ENCODE results near the gene SOHLH1.
"Not testable (repeated sequence)": the region's sequence is repeated elsewhere in the genome, so short reads cannot be mapped to it uniquely, and the experiment has no call there.

Gene SOHLH1

DNA sequence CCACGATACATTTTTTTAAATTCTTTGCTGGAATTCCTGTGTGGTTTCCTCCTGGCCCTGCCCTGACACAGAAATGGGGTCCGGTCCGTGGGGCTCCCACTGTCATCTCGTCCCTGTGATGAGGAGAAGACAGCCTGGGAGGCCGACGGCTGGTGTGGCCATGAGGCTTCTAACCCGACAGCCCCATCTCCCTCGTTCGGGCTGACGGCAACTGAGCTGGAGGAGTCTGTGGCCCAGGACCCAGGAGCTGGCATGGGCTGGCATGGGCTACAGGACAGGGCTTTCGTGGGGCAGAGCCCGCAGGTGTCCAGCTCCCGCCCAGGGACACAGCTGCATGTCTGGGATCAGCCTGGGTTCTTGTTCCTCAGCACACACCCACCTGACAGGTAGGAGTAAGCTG, 22.4 kb downstream of the SOHLH1 start:
- DNase-seq = no peak

DNA sequence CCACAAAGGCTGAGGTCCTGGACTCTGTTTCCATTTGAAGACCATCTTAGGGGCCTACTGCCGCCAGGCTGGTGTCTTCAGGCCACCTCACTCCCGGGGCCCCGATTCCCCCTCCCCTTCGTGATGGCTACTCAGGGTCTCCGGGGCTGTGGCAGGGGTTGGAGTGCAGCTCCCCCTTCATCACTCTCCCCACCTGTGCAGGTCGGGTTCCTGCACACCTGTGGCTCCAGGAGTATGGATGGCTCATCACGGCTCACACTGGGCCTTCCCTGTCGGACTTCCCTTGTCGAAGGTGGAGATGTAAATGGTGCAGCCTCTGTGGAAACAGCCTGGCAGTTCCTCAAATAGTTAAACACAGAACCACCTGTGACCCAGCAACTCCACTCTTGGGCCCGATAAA, 24.3 kb downstream of the SOHLH1 start:
- DNase-seq = no peak

DNA sequence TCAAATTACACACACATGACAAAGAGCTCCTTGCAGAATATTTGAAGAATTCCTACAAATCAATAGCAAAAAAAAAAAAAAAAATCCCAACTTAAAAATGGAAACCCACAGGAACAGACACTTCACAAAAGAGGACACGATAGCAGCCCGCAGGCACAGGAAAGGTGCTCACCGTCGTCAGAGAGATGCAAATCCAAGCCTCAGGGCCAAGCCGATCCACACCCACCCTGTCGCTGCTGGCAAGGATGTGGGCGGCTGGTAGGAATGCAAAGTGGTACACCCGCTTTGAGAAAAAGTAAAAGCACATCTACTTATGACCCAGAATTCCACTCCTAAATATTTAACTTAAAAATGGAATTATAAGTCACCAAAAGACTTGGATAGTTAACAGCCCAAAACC, 25.3 kb downstream of the SOHLH1 start:
- no peak for DNase-seq

DNA sequence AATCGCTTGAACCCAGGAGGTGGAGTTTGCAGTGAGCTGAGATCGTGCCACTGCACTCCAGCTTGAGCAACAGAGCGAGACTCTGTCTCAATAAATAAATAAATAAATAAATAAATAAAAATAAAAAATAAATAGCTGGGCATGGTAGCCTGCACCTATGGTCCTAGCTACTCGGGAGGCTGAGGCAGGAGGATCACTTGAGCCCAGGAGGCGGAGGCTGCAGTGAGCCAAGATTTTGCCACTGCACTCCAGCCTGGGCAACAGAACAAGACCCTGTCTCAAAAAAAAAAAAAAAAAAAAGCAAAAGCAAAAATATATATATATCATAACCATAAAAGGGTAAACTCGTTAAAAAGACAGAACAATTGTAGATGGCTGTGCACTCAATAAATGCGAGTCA, 26.5 kb downstream of the SOHLH1 start:
- not testable (repeated sequence) for DNase-seq

DNA sequence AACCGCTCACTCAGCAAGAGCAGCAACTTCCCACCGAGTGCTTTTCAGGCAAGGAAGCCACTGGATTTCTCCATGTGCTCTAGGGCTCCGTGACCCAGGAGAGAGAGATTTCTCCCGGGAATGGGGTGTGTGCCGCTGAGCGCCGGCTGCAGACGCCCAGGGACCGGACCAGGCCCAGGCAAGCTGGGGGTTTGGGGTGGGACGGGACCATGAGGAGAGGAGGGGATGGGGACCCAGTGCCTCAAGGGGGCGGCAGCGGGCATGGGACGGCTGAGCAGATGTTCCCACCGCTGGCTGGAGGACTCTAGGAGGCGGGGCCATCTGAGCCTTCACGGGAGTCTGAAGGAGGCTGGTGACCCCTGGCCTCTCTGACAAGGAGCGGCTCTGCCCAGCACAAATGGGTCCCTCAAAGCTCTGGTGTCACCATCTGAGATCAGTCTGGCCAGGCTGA, 27.7 kb downstream of the SOHLH1 start:
- DNase-seq = no peak

DNA sequence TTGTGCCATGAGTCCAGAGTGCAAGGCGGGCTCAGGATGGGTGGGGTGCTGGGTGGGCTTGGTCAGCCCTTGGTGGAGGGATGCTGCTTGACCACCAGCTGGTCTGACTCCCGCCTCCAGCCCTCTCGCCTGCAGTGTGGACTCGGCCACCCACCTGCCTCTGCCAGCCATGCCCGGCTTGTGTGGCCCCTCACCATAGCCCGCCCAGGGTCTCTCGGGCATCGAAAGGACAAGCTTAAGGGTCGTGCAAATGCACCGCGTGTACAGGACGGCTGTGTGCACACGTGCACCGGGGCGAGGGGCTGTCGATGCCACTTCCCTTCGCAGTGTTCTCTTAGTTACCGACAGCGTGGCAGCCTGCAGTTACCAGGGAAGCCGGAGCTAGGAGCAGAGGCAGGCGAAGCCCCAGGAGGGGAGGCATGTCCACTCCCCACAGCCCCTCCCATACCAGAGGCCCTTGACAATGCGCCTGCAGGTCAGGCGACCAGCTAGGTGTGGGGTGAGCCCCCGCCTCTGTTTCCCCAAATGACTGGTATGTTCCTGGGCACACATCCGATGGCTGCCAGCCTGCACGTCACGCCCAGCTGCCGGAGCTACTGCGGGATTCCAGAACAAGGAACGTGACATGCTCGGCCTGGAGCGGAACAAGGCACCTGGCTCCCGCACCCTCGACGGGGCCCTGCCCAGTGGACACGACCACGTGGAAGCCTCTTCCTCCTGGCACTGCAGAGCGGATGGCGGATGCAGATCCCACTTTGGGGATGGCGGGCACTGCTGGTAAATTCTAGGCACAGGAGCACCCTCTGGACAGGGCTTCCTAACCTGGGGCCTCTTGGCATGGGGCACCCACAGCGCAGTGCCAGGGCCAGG, 28.3 kb downstream of the SOHLH1 start:
- no peak for DNase-seq

DNA sequence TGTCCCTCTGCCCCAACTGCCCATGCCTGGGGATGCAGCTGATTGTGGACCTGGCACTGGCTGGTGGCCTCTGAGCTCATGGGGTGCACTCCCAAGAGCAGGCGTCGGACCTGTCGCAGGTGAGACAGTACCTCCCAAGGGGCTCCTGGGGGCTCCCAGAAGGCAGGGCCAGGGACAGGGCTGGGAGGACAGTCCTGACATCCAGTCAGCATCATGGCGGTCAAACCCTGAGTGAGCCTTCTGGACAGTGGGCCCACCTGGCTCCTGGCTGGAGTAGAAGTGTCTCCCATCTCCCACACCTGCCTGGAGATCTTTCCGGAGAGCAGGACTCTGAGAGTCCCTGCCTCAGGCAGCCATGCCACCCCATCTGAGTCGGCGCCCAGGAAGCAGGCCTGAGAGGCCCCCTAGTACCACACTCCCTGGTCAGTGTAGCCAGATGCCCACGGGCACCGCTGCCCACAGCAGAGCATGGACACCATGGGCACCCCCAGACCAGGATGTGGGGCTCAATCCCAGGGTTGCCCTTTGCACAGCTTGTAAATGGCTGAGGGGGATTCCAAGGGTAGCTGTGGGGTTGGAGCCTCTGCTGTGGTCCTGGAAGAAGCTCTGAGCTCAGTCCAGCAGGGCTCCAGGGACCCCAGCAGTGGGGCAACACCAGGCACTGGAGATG, 29.5 kb downstream of the SOHLH1 start:
- no peak for DNase-seq

DNA sequence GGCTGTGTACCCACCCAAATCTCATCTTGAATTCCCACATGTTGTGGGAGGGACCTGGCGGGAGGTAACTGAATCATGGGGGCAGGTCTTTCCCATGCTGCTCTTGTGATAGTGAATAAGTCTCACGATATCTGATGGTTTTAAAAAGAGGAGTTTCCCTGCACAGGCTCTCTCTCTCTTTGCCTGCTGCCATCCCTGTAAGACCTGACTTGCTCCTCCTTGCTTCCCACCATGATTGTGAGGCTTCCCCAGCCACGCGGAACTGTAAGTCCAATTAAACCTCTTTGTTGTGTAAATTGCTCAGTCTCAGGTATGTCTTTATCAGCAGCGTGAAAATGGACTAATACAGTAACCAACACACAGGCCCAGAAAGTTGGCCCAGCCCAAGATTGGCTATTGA, 30.3 kb downstream of the SOHLH1 start:
- not testable (repeated sequence) for DNase-seq

DNA sequence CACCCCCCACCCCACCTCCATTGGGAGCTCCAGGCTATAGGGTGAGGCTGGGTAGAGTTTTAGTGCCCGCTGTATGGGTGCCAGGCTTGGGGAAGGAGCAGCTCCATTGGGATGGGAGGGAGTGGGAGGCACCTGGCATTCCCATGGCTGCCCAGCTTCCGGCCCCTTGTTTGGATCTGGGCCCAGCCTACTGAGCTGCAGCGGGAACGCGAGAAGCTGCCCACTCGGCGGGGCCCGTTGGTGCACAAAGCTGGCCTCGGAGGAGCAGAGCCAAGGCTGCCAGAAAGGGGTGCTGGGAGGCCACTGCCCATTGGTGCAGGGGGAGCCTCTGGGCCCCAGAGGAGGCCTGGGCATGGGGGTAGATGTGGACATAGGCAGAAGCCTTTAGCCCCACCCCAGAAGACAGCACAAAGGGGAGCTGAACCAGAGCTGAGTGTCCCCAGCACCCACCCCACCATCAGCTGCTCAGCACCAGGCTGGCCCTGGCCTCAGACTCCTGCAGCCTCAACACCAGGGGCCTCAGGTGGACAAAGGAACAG, 31.7 kb downstream of the SOHLH1 start:
- DNase-seq = no peak

DNA sequence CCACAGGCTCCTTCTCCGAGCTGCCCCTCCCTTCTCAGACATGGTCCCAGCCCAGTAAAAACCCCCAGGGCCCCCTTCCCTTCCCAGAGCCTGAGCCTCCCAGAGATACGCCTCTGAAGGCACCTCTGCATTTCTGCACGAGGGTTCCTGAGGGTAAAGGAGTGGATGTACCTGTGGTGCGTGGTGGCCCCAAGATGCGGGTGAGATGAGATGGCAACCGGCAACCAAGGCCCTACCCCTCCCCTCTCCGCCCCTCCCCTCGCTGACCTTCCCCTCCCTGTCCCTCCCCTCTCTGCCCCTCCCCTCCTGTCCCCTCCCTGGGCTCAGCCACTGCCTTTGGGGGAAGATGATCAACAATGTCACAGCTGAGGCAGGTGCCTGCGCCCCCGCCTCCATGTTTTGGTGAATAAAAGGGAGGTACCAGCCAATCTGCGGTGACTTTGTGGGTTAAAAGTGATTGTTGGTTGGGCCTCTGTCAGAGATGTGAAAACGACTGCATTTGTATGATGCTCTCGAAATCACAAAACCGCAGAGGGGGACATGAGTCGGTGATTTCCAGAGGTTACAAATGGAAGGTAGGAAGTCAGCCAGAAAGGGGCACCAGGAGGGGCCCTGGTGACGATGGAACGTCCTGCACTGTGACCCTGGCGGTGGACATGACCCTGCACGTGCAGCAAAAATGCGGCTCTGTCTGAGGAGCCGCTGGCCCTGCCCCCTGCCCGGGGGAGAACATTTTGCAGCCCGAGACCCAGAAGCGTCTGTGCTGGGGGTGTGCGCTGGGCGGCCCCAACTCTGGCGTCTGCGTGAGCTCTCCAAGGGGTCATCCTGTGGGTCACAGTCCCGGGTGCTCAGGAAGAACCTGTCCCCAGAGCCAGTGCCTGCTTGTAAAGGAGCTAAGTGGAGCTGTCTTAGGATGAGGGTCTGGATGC, 32.5 kb downstream of the SOHLH1 start:
- no peak for DNase-seq

DNA sequence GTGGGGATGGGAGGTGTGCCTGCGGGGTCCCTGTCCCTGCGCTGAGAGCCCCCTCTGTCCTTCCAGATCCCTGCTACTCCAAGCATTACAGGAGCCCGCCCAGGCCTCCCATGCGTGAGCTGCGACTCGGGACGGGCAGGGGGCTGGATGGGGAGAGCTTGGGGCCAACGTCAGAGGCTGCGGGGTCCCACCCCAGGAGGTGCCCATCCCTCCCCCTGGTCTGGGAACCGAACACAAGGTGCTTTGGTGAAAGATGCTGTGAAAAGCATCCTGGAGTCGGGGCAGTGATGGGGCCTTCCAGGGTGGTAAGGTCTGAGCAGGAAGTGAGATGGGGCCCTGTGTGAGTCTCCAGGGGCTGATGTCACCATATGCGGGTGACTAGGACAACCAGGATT, 33.5 kb downstream of the SOHLH1 start:
- DNase-seq = no peak

DNA sequence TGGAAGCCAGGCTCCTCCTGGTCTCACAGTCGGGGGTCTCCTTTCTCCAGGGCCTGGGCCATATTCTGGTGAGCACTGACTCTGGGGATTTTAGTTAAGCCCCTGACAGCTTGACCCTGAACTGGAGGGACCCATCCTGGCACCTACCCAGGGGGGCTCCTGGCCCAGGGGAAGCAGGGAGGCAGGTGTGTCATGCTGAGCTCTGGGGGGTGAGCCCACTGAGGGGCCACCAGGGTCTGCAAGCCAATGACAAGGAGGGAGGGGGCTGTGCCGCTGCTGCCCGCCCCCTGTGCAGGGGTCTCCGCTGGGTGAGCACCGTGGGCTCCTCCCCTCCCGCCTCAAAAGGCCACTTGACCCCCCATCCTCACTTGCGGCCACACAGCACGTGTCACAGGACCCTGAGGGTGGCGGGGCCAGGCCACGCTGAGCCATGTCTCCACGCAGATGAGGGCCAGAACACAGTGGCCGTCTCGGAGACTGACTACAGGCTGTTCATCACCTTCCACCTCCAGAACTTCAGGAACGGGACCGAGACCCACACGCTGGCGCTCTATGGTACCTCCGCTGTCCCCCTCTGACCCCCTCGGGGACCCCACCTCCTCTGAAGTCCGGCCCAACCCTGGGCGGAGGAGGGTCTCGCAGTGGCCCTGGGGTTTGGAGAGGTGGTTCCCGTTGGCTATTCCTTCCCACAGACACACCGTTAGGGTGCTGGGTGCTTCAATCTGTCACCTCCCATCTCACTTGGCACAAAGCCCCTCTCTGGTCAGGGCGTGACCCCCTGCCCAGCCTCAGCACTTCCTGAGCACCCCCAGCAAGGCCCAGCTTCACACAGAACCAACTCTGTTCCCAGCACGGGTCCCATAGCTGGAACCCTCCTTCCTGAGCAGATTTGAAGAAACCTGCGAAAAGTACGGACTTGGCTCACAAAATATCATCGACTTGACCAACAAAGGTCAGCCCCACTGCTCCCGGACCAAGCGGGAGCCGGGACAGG, 34.2 kb downstream of the SOHLH1 start:
- no peak for DNase-seq

DNA sequence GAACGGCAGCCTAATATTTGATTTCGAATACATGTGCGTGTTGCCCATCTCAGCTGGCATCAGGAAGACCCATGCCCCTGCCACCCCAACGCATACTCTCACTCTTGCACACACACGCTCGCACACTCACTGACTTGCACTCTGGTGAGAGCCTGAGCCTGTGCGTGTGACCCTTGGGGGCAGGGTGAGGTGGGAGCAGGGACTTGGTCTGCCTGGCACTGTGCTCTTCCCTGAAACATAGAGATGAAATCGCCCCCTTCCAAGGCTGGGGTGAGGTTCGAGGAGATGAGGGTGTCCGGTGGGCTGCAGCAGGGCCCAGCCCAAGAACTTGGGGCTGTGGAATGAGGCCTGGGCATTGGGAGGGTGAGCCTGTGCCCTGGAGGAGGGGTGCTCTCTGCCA, 35.0 kb downstream of the SOHLH1 start:
- no peak for DNase-seq

DNA sequence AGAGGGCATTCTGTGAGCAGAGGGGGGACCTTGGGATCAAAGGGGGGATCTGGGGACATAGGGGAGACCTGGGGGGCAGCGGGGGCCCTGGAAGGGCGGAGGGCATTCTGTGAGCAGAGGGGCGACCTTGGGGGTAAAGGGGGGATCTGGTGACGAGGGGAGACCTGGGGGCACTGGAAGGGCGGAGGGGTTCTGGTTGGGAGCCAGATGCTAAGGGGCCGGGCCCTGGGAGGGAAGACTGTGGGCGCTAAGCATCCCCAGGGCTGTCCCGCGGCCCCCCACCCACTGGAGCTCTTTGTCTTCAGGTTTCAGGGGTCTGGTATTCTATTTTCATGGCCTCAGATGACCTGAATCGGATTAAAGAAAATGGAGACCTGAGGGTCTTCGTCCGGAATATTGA, 35.4 kb downstream of the SOHLH1 start:
- no peak for DNase-seq

DNA sequence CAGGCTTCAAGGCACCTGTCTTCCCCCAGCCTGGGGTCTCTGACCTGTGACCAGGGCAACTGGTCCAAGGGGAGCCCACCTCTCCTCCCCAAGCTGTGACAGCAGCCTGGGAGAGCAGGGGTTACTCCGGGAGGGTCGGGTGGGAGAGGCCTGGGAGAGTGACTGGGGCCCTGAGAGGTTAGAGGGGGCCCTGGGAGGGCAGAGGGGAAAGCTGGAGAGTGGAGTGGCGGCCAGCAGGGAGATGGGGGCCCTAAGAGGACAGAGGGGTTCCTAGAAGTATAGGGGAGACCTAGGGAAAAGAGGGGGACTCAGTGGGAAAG, 35.9 kb downstream of the SOHLH1 start:
- no peak for DNase-seq

DNA sequence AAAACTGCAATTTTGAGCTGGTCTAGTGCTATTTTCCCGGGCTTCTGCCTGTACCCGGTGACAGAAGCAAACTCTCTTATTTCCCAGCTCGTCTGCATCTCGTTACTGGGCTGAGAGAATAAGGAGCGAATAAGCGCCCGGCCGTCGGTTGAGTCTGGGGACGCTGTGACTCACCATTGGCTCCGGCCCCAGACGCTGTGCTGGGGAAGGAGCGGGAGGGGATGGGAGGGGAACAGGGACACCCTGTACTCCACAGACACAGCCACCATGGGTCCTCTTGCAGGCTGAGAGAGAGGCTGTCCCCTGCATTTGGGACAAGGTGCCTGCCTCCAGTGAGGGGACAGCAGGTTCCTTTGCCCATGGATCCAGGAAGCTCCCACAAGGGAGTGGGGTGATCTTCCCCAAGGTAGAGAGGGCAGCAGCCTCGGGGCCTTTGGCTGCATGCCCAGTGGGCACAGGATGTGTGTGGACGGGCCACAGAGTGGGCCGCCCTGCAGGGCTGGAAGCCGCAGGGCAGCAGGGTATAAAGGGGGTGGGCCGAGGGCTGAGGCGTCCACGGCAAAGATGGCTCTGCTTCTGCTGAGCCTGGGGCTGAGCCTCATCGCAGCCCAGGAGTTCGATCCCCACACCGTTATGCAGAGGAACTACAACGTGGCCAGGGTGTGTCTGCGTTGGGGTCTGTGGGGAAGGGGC, 36.4 kb downstream of the SOHLH1 start, which contains the start of gene LCN9:
Gene LCN9, plus strand, starts transcription at position 552 of the 693 bp plus-strand sequence. Its CDS starts 13 bp downstream, at position 565.
- DNase-seq = no peak

DNA sequence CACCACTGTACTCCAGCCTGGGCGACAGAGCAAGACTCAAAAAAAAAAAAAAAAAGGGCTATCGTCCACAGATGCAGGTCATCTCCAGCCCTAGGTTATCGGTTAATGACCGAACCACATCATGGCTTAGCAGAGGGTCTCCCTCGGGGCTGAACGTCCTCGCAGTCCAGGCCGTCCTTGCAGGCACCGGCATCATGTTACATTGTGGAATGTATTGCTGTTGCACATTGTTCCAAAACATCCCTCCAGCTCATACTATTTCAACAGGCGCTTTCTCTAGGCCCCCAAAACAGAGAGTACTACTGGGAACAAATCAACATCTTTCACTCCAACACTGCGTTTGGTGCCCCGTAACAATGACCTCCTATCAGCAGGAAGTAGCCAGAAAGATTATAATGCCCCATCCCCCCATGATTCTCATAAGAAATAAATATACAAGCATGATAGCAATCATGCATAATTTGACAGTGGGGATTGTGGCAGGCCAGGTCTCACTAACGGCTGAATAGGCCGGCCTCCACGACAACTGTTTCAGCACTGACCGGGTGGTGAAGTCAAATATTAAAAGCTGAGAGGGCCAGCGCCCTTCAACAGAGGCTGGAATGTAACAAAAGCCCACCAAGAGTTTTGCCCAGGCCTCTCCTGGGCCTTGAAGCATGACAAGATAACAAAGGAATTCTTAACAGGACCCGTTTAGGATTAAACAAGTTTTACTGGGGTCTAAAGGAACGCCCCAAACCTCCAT, 37.3 kb downstream of the SOHLH1 start:
- no peak for DNase-seq

DNA sequence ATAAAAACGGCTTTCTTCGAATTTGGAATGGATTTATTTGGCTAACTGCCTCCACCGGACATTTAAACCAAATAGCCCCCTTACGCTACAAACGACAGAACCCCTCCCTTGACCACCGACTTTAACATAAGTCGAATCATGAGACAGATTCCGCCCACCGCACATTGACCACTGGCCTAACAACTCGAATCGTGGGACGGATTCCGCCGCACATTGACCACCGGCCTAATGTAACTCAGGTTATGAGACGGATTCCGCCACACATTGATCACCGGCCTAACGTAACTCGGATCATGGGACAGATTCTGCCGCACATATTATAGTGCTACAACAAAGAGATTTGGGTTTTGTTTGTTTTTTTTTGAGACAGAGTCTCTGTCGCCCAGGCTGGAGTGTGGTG, 38.9 kb downstream of the SOHLH1 start:
- no peak for DNase-seq

DNA sequence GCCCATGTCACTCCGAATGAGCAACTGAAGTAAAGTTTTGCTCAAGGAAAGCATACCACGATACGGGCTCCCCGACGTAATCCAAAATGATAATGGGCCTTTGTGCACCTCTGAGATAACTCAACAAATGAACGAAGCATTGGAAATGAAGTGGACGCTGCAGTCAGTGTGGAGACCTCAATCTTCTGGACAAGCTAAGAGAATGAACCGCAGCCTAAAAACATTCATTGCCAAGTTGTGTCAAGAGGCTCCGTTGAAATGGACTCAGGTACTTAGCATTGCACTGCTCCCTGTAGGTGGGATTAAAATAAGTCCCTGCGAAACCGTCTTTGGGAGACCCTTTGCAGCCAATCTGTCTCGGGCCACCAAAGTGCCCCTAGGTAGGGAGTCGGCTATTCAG, 40.0 kb downstream of the SOHLH1 start:
- DNase-seq = no peak

DNA sequence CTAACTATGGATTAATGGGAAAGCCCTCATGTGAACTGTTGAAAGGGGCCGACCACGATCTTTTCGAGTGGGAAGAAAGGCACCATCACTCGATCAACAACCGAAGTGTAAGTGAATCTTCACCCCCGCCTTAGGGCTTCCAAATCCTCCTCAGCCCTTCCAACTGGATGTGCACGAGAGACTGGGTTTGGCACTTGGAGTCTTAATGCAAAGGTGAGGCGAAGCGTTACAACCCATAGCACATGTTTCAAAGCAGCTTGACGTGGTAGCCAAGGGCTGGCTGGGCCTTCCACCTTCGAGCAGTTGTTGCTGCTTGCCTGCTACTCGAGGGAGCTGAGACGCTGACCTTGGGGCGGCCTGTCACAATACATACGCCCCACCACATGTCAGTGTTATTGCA, 41.9 kb downstream of the SOHLH1 start:
- no peak for DNase-seq

All from NCI-H774 (cell line).